HL-60 (cell line): ENCODE results near the gene LRRC7.

Experiments
- DNase-seq, 2 experiments: peaks; one replicate each; pipeline ENCODE4 v3.0.0-alpha.2; 2010 to 2020; ENCODE audit warnings: low read depth in 1 of 2, low spot score in 1 of 2
- H3K27ac ChIP-seq: fragments of 250-450 bp; sonication (Bioruptor Pico); replicated peaks from 2 replicates; pipeline ENCODE4 v1.5.1; 2020; ENCODE audit warnings: mild to moderate bottlenecking, moderate library complexity
- H3K27me3 ChIP-seq: fragments of 250-450 bp; sonication (Bioruptor Pico); 2 replicates; pipeline ENCODE4 v1.5.1; 2021; ENCODE audit warnings: mild to moderate bottlenecking, moderate library complexity; ENCODE audit not compliant: insufficient read depth, poor library complexity, severe bottlenecking
- H3K4me3 ChIP-seq: replicated peaks from 2 replicates; pipeline ENCODE4 v1.5.1; 2011; ENCODE audit warnings: mild to moderate bottlenecking, control low read depth, low read length; ENCODE audit not compliant: insufficient read depth
- GABPA ChIP-seq: IDR thresholded peaks from 2 replicates; pipeline ENCODE4 v1.6.1; 2012; ENCODE audit warnings: low read depth
- POLR2AphosphoS5 ChIP-seq: IDR thresholded peaks from 2 replicates; pipeline ENCODE4 v1.6.1; 2012; ENCODE audit warnings: low read depth
- REST ChIP-seq: IDR thresholded peaks from 2 replicates; pipeline ENCODE4 v1.6.1; 2012; ENCODE audit warnings: low read depth; ENCODE audit not compliant: insufficient replicate concordance
- SPI1 ChIP-seq: IDR thresholded peaks from 2 replicates; pipeline ENCODE4 v1.6.1; 2012; ENCODE audit warnings: low read depth, mild to moderate bottlenecking, borderline replicate concordance
- TF ChIP-seq, protein P1 (sequence below): IDR thresholded peaks from one replicate; pipeline ENCODE4 v1.5.1; 2011; ENCODE audit warnings: low read length, control low read depth, inconsistent platforms; ENCODE audit not compliant: insufficient read depth

The LRRC7 gene

GRCh38 chr1:69845655-69846054 is 277.9 kb downstream of the LRRC7 start:
- TF ChIP-seq SPI1 (no peak), POLR2AphosphoS5 (no peak), REST (no peak), GABPA (no peak)
- TF ChIP-seq, protein P1, sequence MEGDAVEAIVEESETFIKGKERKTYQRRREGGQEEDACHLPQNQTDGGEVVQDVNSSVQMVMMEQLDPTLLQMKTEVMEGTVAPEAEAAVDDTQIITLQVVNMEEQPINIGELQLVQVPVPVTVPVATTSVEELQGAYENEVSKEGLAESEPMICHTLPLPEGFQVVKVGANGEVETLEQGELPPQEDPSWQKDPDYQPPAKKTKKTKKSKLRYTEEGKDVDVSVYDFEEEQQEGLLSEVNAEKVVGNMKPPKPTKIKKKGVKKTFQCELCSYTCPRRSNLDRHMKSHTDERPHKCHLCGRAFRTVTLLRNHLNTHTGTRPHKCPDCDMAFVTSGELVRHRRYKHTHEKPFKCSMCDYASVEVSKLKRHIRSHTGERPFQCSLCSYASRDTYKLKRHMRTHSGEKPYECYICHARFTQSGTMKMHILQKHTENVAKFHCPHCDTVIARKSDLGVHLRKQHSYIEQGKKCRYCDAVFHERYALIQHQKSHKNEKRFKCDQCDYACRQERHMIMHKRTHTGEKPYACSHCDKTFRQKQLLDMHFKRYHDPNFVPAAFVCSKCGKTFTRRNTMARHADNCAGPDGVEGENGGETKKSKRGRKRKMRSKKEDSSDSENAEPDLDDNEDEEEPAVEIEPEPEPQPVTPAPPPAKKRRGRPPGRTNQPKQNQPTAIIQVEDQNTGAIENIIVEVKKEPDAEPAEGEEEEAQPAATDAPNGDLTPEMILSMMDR: no peak
- Histone ChIP-seq H3K27ac (no peak overlapping the region), H3K27me3 (no peaks in the 10 kb centered on the region), H3K4me3 (no peak overlapping the region)
- no peak for DNase-seq

DNA sequence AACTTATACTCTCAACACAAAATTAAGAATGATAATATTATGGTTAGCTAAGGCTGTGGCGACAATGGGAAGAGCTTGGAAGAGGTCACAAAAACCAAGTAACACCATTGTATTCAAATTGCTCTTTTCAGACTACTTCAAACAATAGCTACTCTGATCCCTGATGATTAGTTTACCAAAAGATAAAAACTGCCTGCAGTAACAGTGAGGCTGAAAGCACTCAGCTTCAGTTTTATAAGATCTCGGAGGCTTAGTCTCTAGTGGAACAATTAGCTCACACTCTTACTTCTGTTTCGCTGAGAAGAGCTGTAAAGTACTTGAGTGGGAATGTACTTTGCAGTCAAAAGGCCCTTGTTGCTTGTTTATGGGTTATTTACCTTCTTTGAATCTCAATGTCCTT is 278.5 kb downstream of the LRRC7 start:
- Histone ChIP-seq H3K27me3 (no peaks in the 10 kb centered on the region), H3K4me3 (no peak overlapping the region), H3K27ac (no peak overlapping the region)
- no peak for DNase-seq
- TF ChIP-seq SPI1 (no peak), GABPA (no peak)
- TF ChIP-seq, protein P1: no peak

GRCh38 chr1:69847670-69848069 is 279.9 kb downstream of the LRRC7 start:
- Histone ChIP-seq H3K27ac (no peak overlapping the region), H3K4me3 (no peak overlapping the region), H3K27me3 (no peaks in the 10 kb centered on the region)
- DNase-seq: no peak
- TF ChIP-seq REST: no peak
- TF ChIP-seq, protein P1: no peak
- no peak for TF ChIP-seq GABPA
- TF ChIP-seq SPI1: no peak
- TF ChIP-seq POLR2AphosphoS5: no peak

DNA sequence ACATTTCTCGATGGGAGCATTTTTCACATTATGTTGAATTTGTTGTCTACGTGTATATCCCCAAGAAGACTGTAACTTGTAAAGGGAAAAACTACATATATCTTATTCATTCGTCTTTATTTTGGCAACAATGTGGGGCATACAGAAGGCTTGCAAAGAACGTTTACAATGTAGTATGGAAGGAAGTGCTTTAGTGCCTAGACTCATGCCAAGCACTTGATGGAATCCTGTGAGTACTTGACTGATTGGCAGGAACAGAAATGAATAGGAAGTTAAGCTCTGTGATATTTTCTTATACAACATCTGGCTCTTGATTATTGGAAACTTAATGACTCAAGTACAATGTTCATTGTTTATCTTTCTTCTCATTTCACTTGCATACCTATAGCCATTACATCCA is 284.4 kb downstream of the LRRC7 start:
- Histone ChIP-seq H3K4me3 (no peak overlapping the region), H3K27ac (no peak overlapping the region), H3K27me3 (no peaks in the 10 kb centered on the region)
- no peak for DNase-seq
- TF ChIP-seq GABPA: no peak
- TF ChIP-seq, protein P1: no peak
